GM13976 (cell line): ENCODE results near the gene PSKH1.

Source experiments
- DNase-seq: peaks from one replicate; pipeline ENCODE4 v3.0.0; 2012; ENCODE audit warnings: low spot score
- CTCF ChIP-seq: IDR thresholded peaks from 2 replicates; pipeline ENCODE4 v1.5.1; 2012; ENCODE audit warnings: borderline replicate concordance, mild to moderate bottlenecking; ENCODE audit not compliant: insufficient read depth; ENCODE audit errors: extremely low read depth, missing control alignments, control extremely low read depth
- in situ Hi-C: fragments of 300-500 bp; cut with MboI; formaldehyde crosslinking; loops from one replicate; pipeline ENCODE4 v1.12.0; 2022; ENCODE audit warnings: low sequenced_read_pairs, mixed read lengths, inconsistent platforms; ENCODE audit not compliant: unreplicated experiment

Gene PSKH1

GRCh38 chr16:67927131-67927941 is 34.3 kb downstream of the PSKH1 start:
- in situ Hi-C loops: loop anchor here (10.0 kb wide), 1 partner anchor 253 kb away; no protein-coding TSS in a partner anchor
- no peak for DNase-seq
- TF ChIP-seq CTCF: no peak

DNA sequence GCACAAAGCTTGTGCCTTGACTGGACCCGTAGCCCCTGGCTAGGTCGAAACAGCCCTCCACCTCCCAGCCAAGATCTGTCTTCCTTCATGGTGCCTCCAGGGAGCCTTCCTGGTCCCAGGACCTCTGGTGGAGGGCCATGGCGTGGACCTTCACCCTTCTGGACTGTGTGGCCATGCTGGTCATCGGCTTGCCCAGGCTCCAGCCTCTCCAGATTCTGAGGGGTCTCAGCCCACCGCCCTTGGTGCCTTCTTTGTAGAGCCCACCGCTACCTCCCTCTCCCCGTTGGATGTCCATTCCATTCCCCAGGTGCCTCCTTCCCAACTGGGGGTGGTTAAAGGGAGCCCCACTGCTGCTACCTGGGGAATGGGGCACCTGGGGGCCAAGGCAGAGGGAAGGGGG is 35.1 kb downstream of the PSKH1 start:
- no peak for TF ChIP-seq CTCF
- no peak for DNase-seq
- in situ Hi-C loops: loop anchor here (10.0 kb wide), 1 partner anchor 253 kb away; no protein-coding TSS in a partner anchor

DNA sequence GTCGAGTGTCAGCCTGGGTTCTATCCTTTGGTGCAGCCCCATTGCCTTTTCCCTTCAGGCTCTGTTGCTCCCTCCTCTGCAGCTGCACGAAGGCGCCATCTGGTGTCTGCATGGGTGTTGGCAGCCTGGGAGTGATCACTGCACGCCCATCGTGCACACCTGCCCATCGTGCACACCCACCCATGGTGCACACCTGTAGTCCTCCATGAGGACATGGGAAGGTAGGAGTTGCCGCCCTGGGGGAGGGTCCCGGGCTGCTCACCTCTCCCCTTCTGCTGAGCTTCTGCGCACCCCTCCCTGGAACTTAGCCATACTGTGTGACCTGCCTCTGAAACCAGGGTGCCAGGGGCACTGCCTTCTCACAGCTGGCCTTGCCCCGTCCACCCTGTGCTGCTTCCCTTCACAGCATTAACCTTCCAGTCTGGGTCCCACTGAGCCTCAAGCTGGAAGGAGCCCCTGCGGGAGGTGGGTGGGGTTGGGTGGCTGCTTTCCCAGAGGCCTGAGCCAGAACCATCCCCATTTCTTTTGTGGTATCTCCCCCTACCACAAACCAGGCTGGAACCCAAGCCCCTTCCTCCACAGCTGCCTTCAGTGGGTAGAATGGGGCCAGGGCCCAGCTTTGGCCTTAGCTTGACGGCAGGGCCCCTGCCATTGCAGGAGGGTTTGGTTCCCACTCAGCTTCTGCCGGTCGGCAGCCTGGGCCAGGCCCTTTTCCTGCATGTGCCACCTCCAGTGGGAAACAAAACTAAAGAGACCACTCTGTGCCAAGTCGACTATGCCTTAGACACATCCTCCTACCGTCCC is 35.7 kb downstream of the PSKH1 start:
- peak; percentile 83 for TF ChIP-seq CTCF
- in situ Hi-C loops: loop anchor here (10.0 kb wide), 1 partner anchor 254 kb away; no protein-coding TSS in a partner anchor

GRCh38 chr16:67930191-67930590 is 37.1 kb downstream of the PSKH1 start:
- no peak for TF ChIP-seq CTCF
- no peak for DNase-seq
- in situ Hi-C loops: no loop called here

More for the DNA sequence above, 35.7 kb downstream of the PSKH1 start:
- DNase-seq: peak; percentile 92

DNA sequence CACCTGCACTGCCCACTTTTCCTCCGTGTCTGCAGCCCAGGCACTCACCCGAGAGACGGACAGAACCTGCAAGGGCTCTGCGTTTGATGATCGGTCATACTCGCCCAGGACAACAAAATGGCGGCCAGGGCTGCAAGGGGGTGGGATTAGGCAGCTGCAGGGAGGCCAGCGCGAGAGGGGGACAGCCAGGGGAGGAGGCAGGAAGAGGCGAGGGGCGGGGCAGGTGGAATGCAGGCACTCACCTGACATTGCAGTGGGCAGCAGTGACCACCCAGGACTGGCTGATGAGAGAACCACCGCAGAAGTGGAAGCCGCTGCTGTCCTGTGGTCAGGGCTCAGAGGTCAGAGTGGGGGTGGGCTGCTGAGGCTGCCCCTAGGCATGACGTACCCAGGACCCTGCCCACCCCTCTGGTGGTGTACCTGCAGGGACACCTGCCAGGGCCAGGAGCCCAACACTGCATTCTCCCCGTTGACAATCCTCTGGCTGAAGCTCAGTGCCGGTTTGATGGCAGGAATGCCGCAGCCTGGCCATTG is 37.7 kb downstream of the PSKH1 start:
- TF ChIP-seq CTCF: no peak
- no peak for DNase-seq
- in situ Hi-C loops: no loop called here

- no peak for TF ChIP-seq CTCF
- in situ Hi-C loops: no loop called here
These were observed 38.8 kb downstream of the PSKH1 start, which contains the start of gene CTRL for GRCh38 chr16:67931712-67932461. Gene CTRL (minus strand): TSS chr16:67931862. CDS start chr16:67931852, 10 bp downstream.

More at GRCh38 chr16:67931712-67932461, 38.8 kb downstream of the PSKH1 start, which contains the start of gene CTRL:
- DNase-seq: no peak
